ENCODE data around the gene LRRFIP1.

Gene LRRFIP1

GRCh38 chr2:237699870-237700511 is 72.6 kb downstream of the LRRFIP1 start:
- in situ Hi-C loops (cut with MboI; ENCODE audit: low sequenced_read_pairs, unreplicated experiment): no loop called here
- no peak for TF ChIP-seq CTCF (IDR thresholded peaks at IDR 0.05; ENCODE audit: borderline replicate concordance, control extremely low read depth, extremely low read depth, insufficient read depth, missing control alignments)

GRCh38 chr2:237700512-237701032 is 73.2 kb downstream of the LRRFIP1 start:
- peak; percentile 71 for DNase-seq (ENCODE audit: low spot score)
- no peak for TF ChIP-seq CTCF (IDR thresholded peaks at IDR 0.05; ENCODE audit: borderline replicate concordance, control extremely low read depth, extremely low read depth, insufficient read depth, missing control alignments)
- in situ Hi-C loops (cut with MboI; ENCODE audit: low sequenced_read_pairs, unreplicated experiment): no loop called here

More at GRCh38 chr2:237699870-237700511, 72.6 kb downstream of the LRRFIP1 start:
- DNase-seq (ENCODE audit: low spot score): no peak

GRCh38 chr2:237701033-237701858 is 73.9 kb downstream of the LRRFIP1 start:
- in situ Hi-C loops (cut with MboI; ENCODE audit: low sequenced_read_pairs, unreplicated experiment): no loop called here
- DNase-seq (ENCODE audit: low spot score): no peak
- no peak for TF ChIP-seq CTCF (IDR thresholded peaks at IDR 0.05; ENCODE audit: borderline replicate concordance, control extremely low read depth, extremely low read depth, insufficient read depth, missing control alignments)

GRCh38 chr2:237701859-237702390 is 74.5 kb downstream of the LRRFIP1 start:
- in situ Hi-C loops (cut with MboI; ENCODE audit: low sequenced_read_pairs, unreplicated experiment): no loop called here
- no peak for TF ChIP-seq CTCF (IDR thresholded peaks at IDR 0.05; ENCODE audit: borderline replicate concordance, control extremely low read depth, extremely low read depth, insufficient read depth, missing control alignments)
- DNase-seq (ENCODE audit: low spot score): no peak

DNA sequence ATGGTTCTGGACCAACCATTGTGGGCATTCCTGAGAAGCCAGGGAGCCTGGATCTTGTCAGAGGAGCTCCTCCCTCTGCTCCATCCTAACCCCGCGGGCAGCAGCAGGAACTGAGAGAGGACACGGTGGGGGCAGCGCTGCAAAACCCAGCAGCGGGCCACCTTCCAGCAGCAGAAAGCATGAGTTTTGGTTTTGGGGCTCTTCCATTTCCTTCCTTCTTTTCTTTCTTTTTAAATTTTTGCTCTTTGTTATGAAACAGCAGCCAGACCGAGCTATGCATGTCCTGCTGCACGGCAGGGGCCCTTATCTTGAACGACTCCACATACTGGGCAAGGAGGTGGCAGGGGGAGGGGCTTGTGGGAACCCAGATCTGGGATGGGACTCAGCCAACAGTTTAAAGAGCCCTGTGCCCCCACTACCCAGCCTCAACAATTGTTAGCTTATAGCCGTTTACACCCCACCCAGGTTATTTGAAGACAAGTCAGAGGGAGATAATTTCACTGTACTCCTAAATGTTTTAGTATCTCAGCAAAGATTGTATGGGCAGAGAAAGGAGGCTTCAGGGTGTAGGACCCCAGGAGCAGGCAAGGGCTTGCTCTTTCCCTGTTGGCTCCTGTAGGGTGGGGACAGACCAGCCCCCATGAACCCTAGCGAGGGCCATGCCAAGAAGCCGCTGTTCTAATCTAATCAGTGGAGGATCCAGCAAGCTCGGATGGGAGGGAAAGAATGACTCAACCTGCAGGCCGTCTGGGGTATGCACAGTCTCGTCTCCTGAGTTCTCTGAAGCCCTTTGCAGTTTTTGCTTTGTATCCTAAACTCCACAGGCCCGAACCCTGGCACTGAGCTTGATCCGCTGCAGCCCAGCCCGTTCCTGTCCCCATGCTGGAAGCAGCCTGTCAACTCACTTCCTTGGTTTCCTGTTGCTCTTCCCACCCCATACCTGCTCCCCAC is 75.3 kb downstream of the LRRFIP1 start:
- in situ Hi-C loops (cut with MboI; ENCODE audit: low sequenced_read_pairs, unreplicated experiment): no loop called here
- no peak for TF ChIP-seq CTCF (IDR thresholded peaks at IDR 0.05; ENCODE audit: borderline replicate concordance, control extremely low read depth, extremely low read depth, insufficient read depth, missing control alignments)
- DNase-seq (ENCODE audit: low spot score): no peak
